CD14-positive monocyte (primary cell): Measurements from ENCODE around the gene ARID1B. TPM values are rescaled to one million over a fixed set of nuclear protein-coding genes. Genes with fewer than 3 reads are reported as not detected.

Experiments used
- DNase-seq, 3 donors: peaks; one replicate each; pipeline ENCODE4 v3.0.0-alpha.2; 2011 to 2022
- H2AFZ ChIP-seq: 2 replicates; pipeline ENCODE4 v1.6.0; 2012; ENCODE audit warnings: mild to moderate bottlenecking, low read depth, low read length, inconsistent platforms; ENCODE audit not compliant: insufficient read depth, poor library complexity, severe bottlenecking
- H3K27ac ChIP-seq, 2 donors: 1 replicate in 1 of 2; 2 replicates in 1 of 2; pipeline ENCODE4 v1.5.1; 2012 to 2013; ENCODE audit warnings: low read length in 2 of 2, control low read depth in 1 of 2, inconsistent platforms in 1 of 2, low read depth in 1 of 2, mild to moderate bottlenecking in 1 of 2
- H3K27me3 ChIP-seq, 2 donors: one replicate each; pipeline versions ENCODE4 v1.6.0 to v1.6.1; 2011 to 2013; ENCODE audit warnings: low read length in 2 of 2; ENCODE audit not compliant: control insufficient read depth in 2 of 2, insufficient read depth in 2 of 2
- H3K36me3 ChIP-seq, 2 donors: replicated peaks in 1 of 2; 1 replicate in 1 of 2; 2 replicates in 1 of 2; pipeline versions ENCODE4 v1.5.1 to v1.6.1; 2012 to 2013; ENCODE audit warnings: low read length in 2 of 2, control low read depth in 1 of 2, inconsistent platforms in 1 of 2, mild to moderate bottlenecking in 1 of 2; ENCODE audit not compliant: insufficient read depth in 2 of 2, control insufficient read depth in 1 of 2
- H3K4me1 ChIP-seq, 2 donors: 1 replicate in 1 of 2; 2 replicates in 1 of 2; pipeline versions ENCODE4 v1.5.1 to v1.6.1; 2012 to 2013; ENCODE audit warnings: low read length in 2 of 2, control low read depth in 1 of 2, inconsistent platforms in 1 of 2, mild to moderate bottlenecking in 1 of 2, moderate library complexity in 1 of 2; ENCODE audit not compliant: insufficient read depth in 2 of 2, control insufficient read depth in 1 of 2
- H3K4me2 ChIP-seq: replicated peaks from 2 replicates; pipeline ENCODE3; 2012; ENCODE audit warnings: low read length, moderate library complexity, mild to moderate bottlenecking; ENCODE audit not compliant: poor library complexity, severe bottlenecking; ENCODE audit errors: extremely low read depth
- H3K4me3 ChIP-seq, 3 experiments: fragments of 200-600 bp in 1 of 3; sonication (generic) in 1 of 3; replicated peaks in 1 of 3; 1 replicate in 2 of 3; 2 replicates in 1 of 3; pipeline ENCODE4 v1.5.1; 2011 to 2013; ENCODE audit warnings: low read length in 3 of 3, mild to moderate bottlenecking in 3 of 3, control low read depth in 2 of 3, low read depth in 2 of 3, inconsistent platforms in 1 of 3, moderate library complexity in 1 of 3
- H3K79me2 ChIP-seq: 2 replicates; pipeline ENCODE4 v1.6.0; 2012; ENCODE audit warnings: mild to moderate bottlenecking, control low read depth, inconsistent platforms, low read length, moderate library complexity; ENCODE audit not compliant: insufficient read depth
- H3K9ac ChIP-seq: 2 replicates; pipeline ENCODE4 v1.6.0; 2017; ENCODE audit warnings: low read length, mild to moderate bottlenecking; ENCODE audit not compliant: insufficient read depth, poor library complexity, severe bottlenecking
- H3K9me3 ChIP-seq, 2 donors: replicated peaks in 1 of 2; 1 replicate in 1 of 2; 2 replicates in 1 of 2; pipeline versions ENCODE4 v1.5.1 to v1.6.1; 2012 to 2013; ENCODE audit warnings: low read length in 2 of 2, control low read depth in 1 of 2; ENCODE audit not compliant: control insufficient read depth in 1 of 2, insufficient read depth in 1 of 2
- H4K20me1 ChIP-seq: 2 replicates; pipeline ENCODE4 v1.6.0; 2012; ENCODE audit warnings: mild to moderate bottlenecking, low read length, control low read depth, moderate library complexity; ENCODE audit not compliant: insufficient read depth
- H3K27ac Mint-ChIP-seq, 7 donors: one replicate each; pipeline ENCODE4 v1.8.0; 2020; ENCODE audit warnings: mild to moderate bottlenecking in 7 of 7, mixed read lengths in 7 of 7, moderate library complexity in 6 of 7, inconsistent platforms in 2 of 7
- H3K27me3 Mint-ChIP-seq, 3 donors: one replicate each; pipeline ENCODE4 v1.8.0; 2021 to 2022; ENCODE audit warnings: low read depth in 3 of 3, mild to moderate bottlenecking in 3 of 3, mixed read lengths in 3 of 3, moderate library complexity in 3 of 3, inconsistent platforms in 1 of 3
- H3K36me3 Mint-ChIP-seq, 2 donors: one replicate each; pipeline ENCODE4 v1.8.0; 2020; ENCODE audit warnings: mixed read lengths in 2 of 2, inconsistent platforms in 1 of 2, mild to moderate bottlenecking in 1 of 2
- H3K4me1 Mint-ChIP-seq: one replicate; pipeline ENCODE4 v1.8.0; 2020; ENCODE audit warnings: mild to moderate bottlenecking, mixed read lengths
- H3K4me3 Mint-ChIP-seq, 2 donors: one replicate each; pipeline ENCODE4 v1.8.0; 2020; ENCODE audit warnings: mild to moderate bottlenecking in 2 of 2, mixed read lengths in 2 of 2, moderate library complexity in 1 of 2
- H3K9me3 Mint-ChIP-seq, 7 donors: one replicate each; pipeline ENCODE4 v1.8.0; 2020 to 2022; ENCODE audit warnings: mixed read lengths in 7 of 7, mild to moderate bottlenecking in 6 of 7, moderate library complexity in 6 of 7, inconsistent platforms in 2 of 7
- WGBS: methylation state at CpG from one replicate; pipeline ENCODE4 v1.1.5; 2013; ENCODE audit warnings: missing lambda C conversion rate; ENCODE audit not compliant: insufficient coverage; 5-methylcytosine and 5-hydroxymethylcytosine counted together
- intact Hi-C, 2 donors: fragments of 100-400 bp; cut with micrococcal nuclease; formaldehyde crosslinking; loops; one replicate each; pipeline versions ENCODE4 v1.15.0 to v1.15.1; 2023
- polyA plus RNA-seq, 3 donors: library from polyadenylated mRNA; depleted of rRNA in 1 of 3; unstranded in 2 of 3; stranded (reverse) in 1 of 3; fragments of 300-500 nt in 2 of 3; fragments of >200 nt in 1 of 3; fragmentation: Illumina TruSeq in 2 of 3; gene quantifications; 1 replicate in 2 of 3; 2 replicates in 1 of 3; pipeline ENCODE4 v1.2.3, GENCODE V29; 2012 to 2021
- TF ChIP-seq, protein P1 (sequence below): fragments of 200-600 bp; IDR thresholded peaks from one replicate; pipeline ENCODE4 v1.8.0; 2022; ENCODE audit warnings: antibody characterized with exemption, mild to moderate bottlenecking

Gene ARID1B
- polyA plus RNA-seq, 3 donors: 3.2 to 22.1 (median 3.8) TPM

DNA sequence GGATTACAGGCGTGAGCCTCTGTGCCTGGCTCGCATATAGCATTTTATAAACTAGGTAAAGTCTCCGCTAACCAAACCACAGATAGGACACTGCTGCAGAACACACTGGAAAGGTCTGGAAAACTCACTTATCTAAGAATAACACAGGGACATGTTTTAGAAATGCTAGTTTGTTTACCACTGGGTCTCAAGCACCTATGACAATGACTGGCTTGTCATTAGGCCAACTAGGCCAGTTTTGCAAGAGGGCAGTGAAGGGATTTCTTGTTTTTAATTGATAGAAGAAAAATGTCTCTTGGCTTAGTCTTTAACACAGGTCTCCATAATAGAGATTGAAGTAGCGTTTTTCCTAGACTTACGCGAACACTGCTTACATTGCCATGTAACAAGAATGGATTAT lies 344.7 kb downstream of the ARID1B start:
- Histone ChIP-seq H3K4me3 (no peak overlapping the region), H3K9ac (no peak overlapping the region), H3K27me3 (no peaks in the 10 kb centered on the region), H3K4me2 (no peak overlapping the region), H3K27ac (no peak overlapping the region), H3K9me3 (no peaks in the 10 kb centered on the region), H3K79me2 (no peaks in the 10 kb centered on the region), H2AFZ (no peak overlapping the region), H3K4me1 (no peaks in the 10 kb centered on the region), H4K20me1 (no peaks in the 10 kb centered on the region), H3K36me3 (peaks cover 0 to 30% of the 10 kb centered on the region in 2 donors)
- Mint-ChIP-seq H3K27ac (no peak overlapping the region), H3K36me3 (peaks cover 15 to 20% of the 10 kb centered on the region in 2 donors), H3K9me3 (no peaks in the 10 kb centered on the region), H3K4me1 (peaks cover 8% of the 10 kb centered on the region), H3K4me3 (no peak overlapping the region), H3K27me3 (no peaks in the 10 kb centered on the region)
- WGBS: 100% methylated on average over 3 of the region's 6 CpGs
- intact Hi-C loops: no loop called here
- TF ChIP-seq, protein P1, sequence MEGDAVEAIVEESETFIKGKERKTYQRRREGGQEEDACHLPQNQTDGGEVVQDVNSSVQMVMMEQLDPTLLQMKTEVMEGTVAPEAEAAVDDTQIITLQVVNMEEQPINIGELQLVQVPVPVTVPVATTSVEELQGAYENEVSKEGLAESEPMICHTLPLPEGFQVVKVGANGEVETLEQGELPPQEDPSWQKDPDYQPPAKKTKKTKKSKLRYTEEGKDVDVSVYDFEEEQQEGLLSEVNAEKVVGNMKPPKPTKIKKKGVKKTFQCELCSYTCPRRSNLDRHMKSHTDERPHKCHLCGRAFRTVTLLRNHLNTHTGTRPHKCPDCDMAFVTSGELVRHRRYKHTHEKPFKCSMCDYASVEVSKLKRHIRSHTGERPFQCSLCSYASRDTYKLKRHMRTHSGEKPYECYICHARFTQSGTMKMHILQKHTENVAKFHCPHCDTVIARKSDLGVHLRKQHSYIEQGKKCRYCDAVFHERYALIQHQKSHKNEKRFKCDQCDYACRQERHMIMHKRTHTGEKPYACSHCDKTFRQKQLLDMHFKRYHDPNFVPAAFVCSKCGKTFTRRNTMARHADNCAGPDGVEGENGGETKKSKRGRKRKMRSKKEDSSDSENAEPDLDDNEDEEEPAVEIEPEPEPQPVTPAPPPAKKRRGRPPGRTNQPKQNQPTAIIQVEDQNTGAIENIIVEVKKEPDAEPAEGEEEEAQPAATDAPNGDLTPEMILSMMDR: no peak
- DNase-seq: no peak

DNA sequence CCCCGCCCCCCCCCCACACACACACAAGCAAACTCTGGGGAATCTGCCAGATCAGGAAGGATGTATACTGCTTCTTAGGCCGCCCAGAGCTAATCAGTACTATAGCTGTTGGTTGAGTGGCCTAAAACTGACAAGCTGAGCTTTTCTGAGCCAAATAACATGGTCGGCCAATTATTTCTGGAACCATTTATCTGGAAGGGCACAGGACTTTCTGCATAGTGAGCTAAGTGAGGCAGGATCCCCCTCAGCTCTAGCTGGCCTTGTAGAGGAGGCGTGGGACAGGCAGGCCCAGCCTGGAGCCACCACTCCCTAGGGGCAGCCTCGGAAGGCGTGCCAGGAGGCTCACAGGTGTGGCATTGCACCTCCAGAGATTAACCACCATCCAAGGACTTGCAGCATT lies 346.1 kb downstream of the ARID1B start:
- Histone ChIP-seq H3K27ac (no peak overlapping the region), H3K9me3 (no peaks in the 10 kb centered on the region), H2AFZ (no peak overlapping the region), H3K9ac (no peak overlapping the region), H3K36me3 (peaks cover 0 to 24% of the 10 kb centered on the region in 2 donors), H3K79me2 (no peaks in the 10 kb centered on the region), H4K20me1 (no peaks in the 10 kb centered on the region), H3K27me3 (no peaks in the 10 kb centered on the region), H3K4me1 (peaks cover under 1 to 3% of the 10 kb centered on the region in 2 donors), H3K4me2 (no peak overlapping the region), H3K4me3 (no peak overlapping the region)
- no peak for DNase-seq
- peaks cover 12 to 17% of the 10 kb centered on the region in 2 donors for H3K36me3 Mint-ChIP-seq
- H3K4me3 Mint-ChIP-seq: no peak overlapping the region
- no peaks in the 10 kb centered on the region for H3K27me3 Mint-ChIP-seq
- H3K4me1 Mint-ChIP-seq: peaks cover 10% of the 10 kb centered on the region
- H3K27ac Mint-ChIP-seq: no peak overlapping the region
- TF ChIP-seq, protein P1: no peak
- H3K9me3 Mint-ChIP-seq: no peaks in the 10 kb centered on the region
- 94% methylated on average over 3 of the region's 6 CpGs for WGBS
- intact Hi-C loops: no loop called here
